AG09319 (cell line): ENCODE measurements around the gene COA3.

Source experiments
- DNase-seq: peaks from one replicate; pipeline ENCODE4 v3.0.0-alpha.2; 2010; ENCODE audit warnings: low read depth; ENCODE audit errors: extremely low read depth
- CTCF ChIP-seq: IDR thresholded peaks from 2 replicates; pipeline ENCODE4 v1.5.1; 2011; ENCODE audit warnings: low read depth, mild to moderate bottlenecking, inconsistent platforms, low read length, moderate library complexity

Gene COA3

GRCh38 chr17:42797067-42798007, 1.2 kb downstream of the COA3 start:
- no peak for TF ChIP-seq CTCF
- no peak for DNase-seq

- no peak for DNase-seq
- TF ChIP-seq CTCF = no peak
Observed at GRCh38 chr17:42796066-42796758, 2.3 kb downstream of the COA3 start.

- TF ChIP-seq CTCF = no peak
- DNase-seq = no peak
Observed at GRCh38 chr17:42795465-42795864, 3.0 kb downstream of the COA3 start.

GRCh38 chr17:42795061-42795460, 3.4 kb downstream of the COA3 start:
- DNase-seq = no peak
- TF ChIP-seq CTCF = no peak

GRCh38 chr17:42792545-42792944, 6.0 kb downstream of the COA3 start:
- TF ChIP-seq CTCF = no peak
- DNase-seq = no peak

GRCh38 chr17:42791948-42792347, 6.6 kb downstream of the COA3 start:
- TF ChIP-seq CTCF = no peak
- no peak for DNase-seq

GRCh38 chr17:42787266-42787665, 11.2 kb downstream of the COA3 start:
- TF ChIP-seq CTCF = no peak
- DNase-seq = no peak
